H1 (cell line): ENCODE results near the gene LSM4. TPM values are rescaled to one million over a fixed set of nuclear protein-coding genes. Genes with fewer than 3 reads are reported as not detected.
A peak's percentile ranks its signal among the peaks of the same experiment; 100 is the strongest.

Experiments
- YY1 ChIP-seq: IDR thresholded peaks from 2 replicates; pipeline ENCODE4 v1.6.1; 2011; ENCODE audit warnings: low read depth, mild to moderate bottlenecking, low read length
- polyA plus RNA-seq, 7 experiments: library from polyadenylated mRNA; depleted of rRNA in 3 of 7; stranded (reverse) in 5 of 7; unstranded in 2 of 7; fragments of >200 nt in 5 of 7; fragments of 200-250 nt in 2 of 7; gene quantifications; 1 replicate in 5 of 7; 2 replicates in 1 of 7; 4 replicates in 1 of 7; pipeline versions ENCODE4 v1.2.1 to v1.2.3, GENCODE V29; 2011 to 2013; ENCODE audit warnings: missing spikeins in 2 of 7, mixed read lengths in 2 of 7
- total RNA-seq: library from RNA; stranded (reverse); fragmentation: NEBNext Ultra II Directional; extraction: Animal tissue kit (Norgen Biotek cat#: 25700); gene quantifications from 2 replicates; pipeline ENCODE4 v1.2.1, GENCODE V29; 2021

LSM4 gene
- total and polyA plus RNA-seq, 2 of the 8 experiments (the other 6 are each of a cell fraction or from before 2014, with no cell fraction given), result 302 to 319 TPM

GRCh38 chr19:18322759-18323460 is at the start of gene LSM4 (continued):
- TF ChIP-seq YY1, result peak; percentile 50; the same call in 1 of the 2 replicates
